ENCODE data around the gene TENM4.

TENM4 gene

GRCh38 chr11:78647986-78648875, 792.6 kb downstream of the TENM4 start:
- ChIA-PET CTCF (interaction anchor here (1.1 to 4.9 kb wide), 2 partner anchors 68 to 313 kb away, joined by 3 to 80 read pairs; no protein-coding TSS in a partner anchor), POLR2A (no interaction called here)
- TF ChIP-seq CTBP1 (IDR thresholded peaks at IDR 0.05; ENCODE audit: borderline replicate concordance) (no peak), SUZ12 (IDR thresholded peaks at IDR 0.05) (no peak), L3MBTL2 (conservative IDR thresholded peaks at IDR 0.05) (no peak), NFRKB (IDR thresholded peaks at IDR 0.05) (no peak), SP1 (IDR thresholded peaks at IDR 0.05) (no peak), ELF4 (IDR thresholded peaks at IDR 0.05) (no peak), BHLHE40 (IDR thresholded peaks at IDR 0.05; ENCODE audit: borderline replicate concordance) (no peak), FOXA1 (IDR thresholded peaks at IDR 0.05) (no peak), HDGF (IDR thresholded peaks at IDR 0.05; ENCODE audit: borderline replicate concordance) (no peak), LEF1 (IDR thresholded peaks at IDR 0.05; ENCODE audit: borderline replicate concordance) (no peak), ARNT (IDR thresholded peaks at IDR 0.05) (no peak), FOXK2 (IDR thresholded peaks at IDR 0.05) (no peak), PKNOX1 (IDR thresholded peaks at IDR 0.05) (no peak), FOXM1 (IDR thresholded peaks at IDR 0.05; ENCODE audit: borderline replicate concordance) (no peak)
- DNase-seq (ENCODE audit: extremely low spot score), result peak; percentile 1

- ChIA-PET POLR2A (no interaction called here), CTCF (interaction anchor here (1.0 to 4.9 kb wide), 6 partner anchors 9 to 452 kb away, joined by 3 to 80 read pairs (median 8); no protein-coding TSS in a partner anchor)
- no peak for TF ChIP-seq SUZ12 (IDR thresholded peaks at IDR 0.05)
- TF ChIP-seq L3MBTL2 (conservative IDR thresholded peaks at IDR 0.05), result no peak
- DNase-seq (ENCODE audit: extremely low spot score), result no peak
Measured at GRCh38 chr11:78647266-78647915, 793.4 kb downstream of the TENM4 start.

- POLR2A ChIA-PET, result no interaction called here
- CTCF ChIA-PET, result interaction anchor here (1.0 to 4.9 kb wide), 9 partner anchors 9 to 794 kb away, joined by 3 to 80 read pairs (median 5); partner anchors contain the start of genes NARS2 and TENM4
- no peak for TF ChIP-seq NFRKB (IDR thresholded peaks at IDR 0.05)
- TF ChIP-seq PKNOX1 (IDR thresholded peaks at IDR 0.05), result peak; percentile 56; the same call in 1 of the 2 replicates
- DNase-seq (ENCODE audit: extremely low spot score), result peak; percentile 55
Measured at GRCh38 chr11:78646564-78647185, 794.2 kb downstream of the TENM4 start.

GRCh38 chr11:78645226-78646202, 795.3 kb downstream of the TENM4 start:
- POLR2A ChIA-PET, result no interaction called here
- CTCF ChIA-PET, result interaction anchor here (0.6 to 4.9 kb wide), 33 partner anchors 10 to 1138 kb away, joined by 3 to 80 read pairs (median 4); partner anchors contain the start of genes NARS2 and TENM4
- TF ChIP-seq FOXK2 (IDR thresholded peaks at IDR 0.05), result no peak
- no peak for TF ChIP-seq FOXM1 (IDR thresholded peaks at IDR 0.05; ENCODE audit: borderline replicate concordance)
- no peak for TF ChIP-seq BHLHE40 (IDR thresholded peaks at IDR 0.05; ENCODE audit: borderline replicate concordance)
- no peak for TF ChIP-seq L3MBTL2 (conservative IDR thresholded peaks at IDR 0.05)
- TF ChIP-seq SP1 (IDR thresholded peaks at IDR 0.05), result no peak
- no peak for TF ChIP-seq ARNT (IDR thresholded peaks at IDR 0.05)
- no peak for TF ChIP-seq SUZ12 (IDR thresholded peaks at IDR 0.05)
- no peak for TF ChIP-seq FOXA1 (IDR thresholded peaks at IDR 0.05)
- no peak for TF ChIP-seq LEF1 (IDR thresholded peaks at IDR 0.05; ENCODE audit: borderline replicate concordance)
- no peak for TF ChIP-seq HDGF (IDR thresholded peaks at IDR 0.05; ENCODE audit: borderline replicate concordance)
- TF ChIP-seq TARDBP (IDR thresholded peaks at IDR 0.05), result no peak
- TF ChIP-seq NFRKB (IDR thresholded peaks at IDR 0.05), result no peak
- TF ChIP-seq ZNF384 (IDR thresholded peaks at IDR 0.05), result no peak
- TF ChIP-seq PKNOX1 (IDR thresholded peaks at IDR 0.05), result no peak
- TF ChIP-seq CTBP1 (IDR thresholded peaks at IDR 0.05; ENCODE audit: borderline replicate concordance), result no peak
- TF ChIP-seq ELF4 (IDR thresholded peaks at IDR 0.05), result no peak
- DNase-seq (ENCODE audit: extremely low spot score), result peak; percentile 74

- POLR2A ChIA-PET, result no interaction called here
- CTCF ChIA-PET, result no interaction called here
- TF ChIP-seq FOXK2 (IDR thresholded peaks at IDR 0.05), result no peak
- no peak for TF ChIP-seq HDGF (IDR thresholded peaks at IDR 0.05; ENCODE audit: borderline replicate concordance)
- no peak for TF ChIP-seq LEF1 (IDR thresholded peaks at IDR 0.05; ENCODE audit: borderline replicate concordance)
- no peak for TF ChIP-seq PKNOX1 (IDR thresholded peaks at IDR 0.05)
- no peak for TF ChIP-seq FOXA1 (IDR thresholded peaks at IDR 0.05)
- TF ChIP-seq TARDBP (IDR thresholded peaks at IDR 0.05), result no peak
- TF ChIP-seq BHLHE40 (IDR thresholded peaks at IDR 0.05; ENCODE audit: borderline replicate concordance), result no peak
- TF ChIP-seq FOXM1 (IDR thresholded peaks at IDR 0.05; ENCODE audit: borderline replicate concordance), result no peak
- no peak for TF ChIP-seq ELF4 (IDR thresholded peaks at IDR 0.05)
- DNase-seq (ENCODE audit: extremely low spot score), result no peak
Measured at GRCh38 chr11:78643676-78644056, 797.2 kb downstream of the TENM4 start.

Data from HEK293T (cell line).